ENCODE measurements around the gene DSTN. TPM values are rescaled to one million over a fixed set of nuclear protein-coding genes. Genes with fewer than 3 reads are reported as not detected.

Gene DSTN
- total RNA-seq, 1 donor from 2014 or later, result 233 TPM

DNA sequence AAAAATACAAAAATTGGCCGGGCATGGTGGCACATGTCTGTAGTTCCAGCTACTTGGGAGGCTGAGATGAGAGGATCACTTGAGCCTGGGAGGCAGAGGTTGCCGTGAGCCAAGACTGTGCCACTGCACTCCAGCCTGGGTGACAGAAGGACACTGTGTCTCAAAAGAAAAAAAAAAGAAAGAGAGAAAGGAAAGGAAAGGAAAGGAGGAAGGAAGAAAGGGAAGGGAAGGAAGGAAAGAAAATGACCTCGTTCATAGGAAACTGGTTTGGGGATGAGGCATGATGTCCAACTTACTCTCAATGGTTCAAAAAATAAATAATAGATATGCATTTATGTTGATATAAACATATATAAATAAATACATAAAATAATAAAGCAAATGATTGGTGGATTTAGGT is 31.9 kb upstream of the DSTN start:
- H3K9me3 Mint-ChIP-seq (ENCODE audit: unreplicated experiment), result no peaks in the 10 kb centered on the region
- H3K27me3 Mint-ChIP-seq (ENCODE audit: unreplicated experiment), result peaks cover 1% of the 10 kb centered on the region
- no peak overlapping the region for H3K4me3 Mint-ChIP-seq (ENCODE audit: unreplicated experiment)
- peak overlapping the region; percentile 17 for H3K27ac Mint-ChIP-seq (ENCODE audit: unreplicated experiment)
- no peak for DNase-seq
- no peak for TF ChIP-seq CTCF (IDR thresholded peaks at IDR 0.05; ENCODE audit: partially characterized antibody, unreplicated experiment)
- H3K4me1 Mint-ChIP-seq (ENCODE audit: low read depth, unreplicated experiment), result peaks cover 6% of the 10 kb centered on the region
- H3K36me3 Mint-ChIP-seq (ENCODE audit: unreplicated experiment), result no peaks in the 10 kb centered on the region

DNA sequence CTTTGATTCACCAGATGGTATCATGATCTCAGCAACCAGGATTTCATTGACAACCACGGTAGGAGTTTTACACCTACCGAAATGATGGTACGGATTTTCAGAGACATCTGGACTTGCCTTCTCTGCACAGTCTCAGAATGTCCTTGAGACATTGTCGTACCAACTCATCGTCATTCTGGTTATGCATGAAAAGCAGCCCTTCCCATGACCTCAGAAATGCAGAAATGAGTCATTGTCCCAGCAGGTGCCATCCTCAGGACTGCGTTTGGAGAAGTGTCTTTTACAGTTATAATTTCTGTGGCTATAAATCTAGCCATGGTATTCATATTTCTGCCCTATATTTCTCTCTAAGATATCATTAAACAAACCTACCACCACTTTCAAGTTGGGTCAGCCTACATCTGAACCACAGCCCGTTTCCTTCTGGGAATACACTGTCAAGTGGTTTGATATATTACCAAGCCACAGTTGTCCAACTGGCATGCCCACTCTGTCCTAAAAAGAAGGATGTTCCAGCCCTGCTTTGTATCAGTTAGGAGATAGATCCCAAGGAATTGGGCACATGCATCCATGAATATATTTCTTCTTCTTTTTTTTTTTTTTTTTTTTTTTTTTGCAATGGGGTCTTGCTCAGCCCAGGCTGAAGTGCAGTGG is 31.2 kb upstream of the DSTN start:
- no peak for DNase-seq
- no peak for TF ChIP-seq CTCF (IDR thresholded peaks at IDR 0.05; ENCODE audit: partially characterized antibody, unreplicated experiment)
- no peaks in the 10 kb centered on the region for H3K36me3 Mint-ChIP-seq (ENCODE audit: unreplicated experiment)
- no peak overlapping the region for H3K4me3 Mint-ChIP-seq (ENCODE audit: unreplicated experiment)
- peaks cover 3% of the 10 kb centered on the region for H3K4me1 Mint-ChIP-seq (ENCODE audit: low read depth, unreplicated experiment)
- no peak overlapping the region for H3K27ac Mint-ChIP-seq (ENCODE audit: unreplicated experiment)
- H3K9me3 Mint-ChIP-seq (ENCODE audit: unreplicated experiment), result no peaks in the 10 kb centered on the region
- H3K27me3 Mint-ChIP-seq (ENCODE audit: unreplicated experiment), result no peaks in the 10 kb centered on the region

- Mint-ChIP-seq H3K27me3 (ENCODE audit: unreplicated experiment) (no peaks in the 10 kb centered on the region), H3K9me3 (ENCODE audit: unreplicated experiment) (no peaks in the 10 kb centered on the region), H3K27ac (ENCODE audit: unreplicated experiment) (no peak overlapping the region), H3K4me1 (ENCODE audit: low read depth, unreplicated experiment) (peaks cover 3% of the 10 kb centered on the region), H3K36me3 (ENCODE audit: unreplicated experiment) (no peaks in the 10 kb centered on the region), H3K4me3 (ENCODE audit: unreplicated experiment) (no peak overlapping the region)
- TF ChIP-seq CTCF (IDR thresholded peaks at IDR 0.05; ENCODE audit: partially characterized antibody, unreplicated experiment), result no peak
- no peak for DNase-seq
These were observed 28.3 kb upstream of the DSTN start for GRCh38 chr20:17541596-17541995.

GRCh38 chr20:17541996-17542395 is 27.9 kb upstream of the DSTN start:
- Mint-ChIP-seq H3K9me3 (ENCODE audit: unreplicated experiment) (no peaks in the 10 kb centered on the region), H3K4me3 (ENCODE audit: unreplicated experiment) (no peak overlapping the region), H3K27me3 (ENCODE audit: unreplicated experiment) (no peaks in the 10 kb centered on the region), H3K4me1 (ENCODE audit: low read depth, unreplicated experiment) (peaks cover 3% of the 10 kb centered on the region), H3K36me3 (ENCODE audit: unreplicated experiment) (no peaks in the 10 kb centered on the region), H3K27ac (ENCODE audit: unreplicated experiment) (no peak overlapping the region)
- no peak for TF ChIP-seq CTCF (IDR thresholded peaks at IDR 0.05; ENCODE audit: partially characterized antibody, unreplicated experiment)
- DNase-seq, result no peak

GRCh38 chr20:17542481-17542880 is 27.4 kb upstream of the DSTN start:
- TF ChIP-seq CTCF (IDR thresholded peaks at IDR 0.05; ENCODE audit: partially characterized antibody, unreplicated experiment), result no peak
- no peak overlapping the region for H3K4me3 Mint-ChIP-seq (ENCODE audit: unreplicated experiment)

More at GRCh38 chr20:17542481-17542880, 27.4 kb upstream of the DSTN start:
- Mint-ChIP-seq H3K4me1 (ENCODE audit: low read depth, unreplicated experiment) (peaks cover 3% of the 10 kb centered on the region), H3K36me3 (ENCODE audit: unreplicated experiment) (no peaks in the 10 kb centered on the region), H3K27me3 (ENCODE audit: unreplicated experiment) (no peaks in the 10 kb centered on the region), H3K27ac (ENCODE audit: unreplicated experiment) (no peak overlapping the region), H3K9me3 (ENCODE audit: unreplicated experiment) (no peaks in the 10 kb centered on the region)
- no peak for DNase-seq

Data from glutamatergic neuron (in vitro differentiated cells).